Nephron progenitor cell (in vitro differentiated cells): ENCODE results near the gene MGAT4C.

Source experiments
- DNase-seq: peaks from one replicate; pipeline ENCODE4 v3.0.0; 2021
- H3K27ac Mint-ChIP-seq: 2 replicates; pipeline ENCODE4 v1.8.0; 2021; ENCODE audit warnings: mild to moderate bottlenecking, moderate library complexity, mixed read lengths
- H3K27me3 Mint-ChIP-seq: 2 replicates; pipeline ENCODE4 v1.8.0; 2021; ENCODE audit warnings: mild to moderate bottlenecking, low read depth, mixed read lengths; ENCODE audit not compliant: poor library complexity
- H3K36me3 Mint-ChIP-seq: 2 replicates; pipeline ENCODE4 v1.8.0; 2021; ENCODE audit warnings: low read depth, mixed read lengths
- H3K4me1 Mint-ChIP-seq: 2 replicates; pipeline ENCODE4 v1.8.0; 2021; ENCODE audit warnings: mixed read lengths
- H3K4me3 Mint-ChIP-seq: 2 replicates; pipeline ENCODE4 v1.8.0; 2021; ENCODE audit warnings: mild to moderate bottlenecking, moderate library complexity, mixed read lengths
- H3K9me3 Mint-ChIP-seq: 2 replicates; pipeline ENCODE4 v1.8.0; 2021; ENCODE audit warnings: mild to moderate bottlenecking, moderate library complexity, mixed read lengths
- CTCF ChIP-seq: fragments of 200-600 bp; sonication (generic); IDR thresholded peaks from 2 replicates; pipeline ENCODE4 v1.5.0; 2021; ENCODE audit warnings: antibody characterized with exemption

The MGAT4C gene

GRCh38 chr12:86148071-86148470 lies 108.1 kb downstream of the MGAT4C start:
- DNase-seq: no peak
- no peak overlapping the region for H3K4me3 Mint-ChIP-seq
- no peaks in the 10 kb centered on the region for H3K36me3 Mint-ChIP-seq
- no peak overlapping the region for H3K27ac Mint-ChIP-seq
- peaks cover 3% of the 10 kb centered on the region for H3K27me3 Mint-ChIP-seq
- no peaks in the 10 kb centered on the region for H3K9me3 Mint-ChIP-seq
- no peaks in the 10 kb centered on the region for H3K4me1 Mint-ChIP-seq
- TF ChIP-seq CTCF: no peak

- H3K27me3 Mint-ChIP-seq: peaks cover 2% of the 10 kb centered on the region
- H3K36me3 Mint-ChIP-seq: no peaks in the 10 kb centered on the region
- no peak overlapping the region for H3K4me3 Mint-ChIP-seq
- H3K9me3 Mint-ChIP-seq: no peaks in the 10 kb centered on the region
- H3K27ac Mint-ChIP-seq: no peak overlapping the region
- H3K4me1 Mint-ChIP-seq: no peaks in the 10 kb centered on the region
- DNase-seq: no peak
- no peak for TF ChIP-seq CTCF
Measured at GRCh38 chr12:86145156-86145555, 111.0 kb downstream of the MGAT4C start.

GRCh38 chr12:86143162-86143561 lies 113.0 kb downstream of the MGAT4C start:
- H3K27ac Mint-ChIP-seq: no peak overlapping the region
- no peak overlapping the region for H3K4me3 Mint-ChIP-seq
- H3K27me3 Mint-ChIP-seq: no peaks in the 10 kb centered on the region
- H3K9me3 Mint-ChIP-seq: no peaks in the 10 kb centered on the region
- TF ChIP-seq CTCF: no peak
- no peaks in the 10 kb centered on the region for H3K36me3 Mint-ChIP-seq
- no peaks in the 10 kb centered on the region for H3K4me1 Mint-ChIP-seq
- no peak for DNase-seq

- no peaks in the 10 kb centered on the region for H3K4me1 Mint-ChIP-seq
- no peak for DNase-seq
- H3K9me3 Mint-ChIP-seq: no peaks in the 10 kb centered on the region
- TF ChIP-seq CTCF: no peak
- no peaks in the 10 kb centered on the region for H3K27me3 Mint-ChIP-seq
- H3K27ac Mint-ChIP-seq: no peak overlapping the region
- H3K36me3 Mint-ChIP-seq: no peaks in the 10 kb centered on the region
- no peak overlapping the region for H3K4me3 Mint-ChIP-seq
Measured at GRCh38 chr12:86139671-86140070, 116.5 kb downstream of the MGAT4C start.

- Mint-ChIP-seq H3K27ac (no peak overlapping the region), H3K36me3 (no peaks in the 10 kb centered on the region), H3K4me3 (no peak overlapping the region), H3K9me3 (no peaks in the 10 kb centered on the region), H3K27me3 (no peaks in the 10 kb centered on the region), H3K4me1 (no peaks in the 10 kb centered on the region)
- no peak for TF ChIP-seq CTCF
- no peak for DNase-seq
Measured at GRCh38 chr12:86138770-86139169, 117.4 kb downstream of the MGAT4C start.

GRCh38 chr12:86137936-86138335 lies 118.3 kb downstream of the MGAT4C start:
- Mint-ChIP-seq H3K36me3 (no peaks in the 10 kb centered on the region), H3K4me1 (no peaks in the 10 kb centered on the region), H3K4me3 (no peak overlapping the region), H3K9me3 (no peaks in the 10 kb centered on the region), H3K27me3 (no peaks in the 10 kb centered on the region), H3K27ac (no peak overlapping the region)
- DNase-seq: no peak
- no peak for TF ChIP-seq CTCF
